ENCODE results near the gene PLEKHO2. TPM values are rescaled to one million over a fixed set of nuclear protein-coding genes. Genes with fewer than 3 reads are reported as not detected.

PLEKHO2 gene
- total RNA-seq, 1 donor from 2014 or later = 20.3 TPM

GRCh38 chr15:64875641-64876223 lies 34.0 kb downstream of the PLEKHO2 start:
- Mint-ChIP-seq H3K9me3 (ENCODE audit: low read depth) (no peaks in the 10 kb centered on the region), H3K27me3 (ENCODE audit: low read depth) (no peaks in the 10 kb centered on the region), H3K4me1 (ENCODE audit: low read depth) (peaks cover 32% of the 10 kb centered on the region), H3K27ac (ENCODE audit: unreplicated experiment) (no peak overlapping the region), H3K4me3 (ENCODE audit: unreplicated experiment) (no peak overlapping the region), H3K36me3 (ENCODE audit: low read depth) (no peaks in the 10 kb centered on the region)
- no peak for TF ChIP-seq CTCF (IDR thresholded peaks at IDR 0.05)
- DNase-seq (ENCODE audit: low spot score) = no peak

- no peak for DNase-seq (ENCODE audit: low spot score)
- H3K27ac Mint-ChIP-seq (ENCODE audit: unreplicated experiment) = no peak overlapping the region
- no peaks in the 10 kb centered on the region for H3K9me3 Mint-ChIP-seq (ENCODE audit: low read depth)
- no peaks in the 10 kb centered on the region for H3K27me3 Mint-ChIP-seq (ENCODE audit: low read depth)
- TF ChIP-seq CTCF (IDR thresholded peaks at IDR 0.05) = no peak
- no peak overlapping the region for H3K4me3 Mint-ChIP-seq (ENCODE audit: unreplicated experiment)
- H3K36me3 Mint-ChIP-seq (ENCODE audit: low read depth) = no peaks in the 10 kb centered on the region
- H3K4me1 Mint-ChIP-seq (ENCODE audit: low read depth) = peaks cover 38% of the 10 kb centered on the region
Observed at GRCh38 chr15:64877435-64877834, 35.7 kb downstream of the PLEKHO2 start.

- no peak overlapping the region for H3K27ac Mint-ChIP-seq (ENCODE audit: unreplicated experiment)
- no peaks in the 10 kb centered on the region for H3K27me3 Mint-ChIP-seq (ENCODE audit: low read depth)
- DNase-seq (ENCODE audit: low spot score) = no peak
- H3K9me3 Mint-ChIP-seq (ENCODE audit: low read depth) = no peaks in the 10 kb centered on the region
- TF ChIP-seq CTCF (IDR thresholded peaks at IDR 0.05) = no peak
- H3K36me3 Mint-ChIP-seq (ENCODE audit: low read depth) = no peaks in the 10 kb centered on the region
- no peak overlapping the region for H3K4me3 Mint-ChIP-seq (ENCODE audit: unreplicated experiment)
- peaks cover 42% of the 10 kb centered on the region for H3K4me1 Mint-ChIP-seq (ENCODE audit: low read depth)
Observed at GRCh38 chr15:64878705-64879104, 37.0 kb downstream of the PLEKHO2 start.

GRCh38 chr15:64883100-64883581 lies 41.4 kb downstream of the PLEKHO2 start:
- no peak for DNase-seq (ENCODE audit: low spot score)
- TF ChIP-seq CTCF (IDR thresholded peaks at IDR 0.05) = no peak
- Mint-ChIP-seq H3K36me3 (ENCODE audit: low read depth) (no peaks in the 10 kb centered on the region), H3K27me3 (ENCODE audit: low read depth) (no peaks in the 10 kb centered on the region), H3K9me3 (ENCODE audit: low read depth) (no peaks in the 10 kb centered on the region), H3K27ac (ENCODE audit: unreplicated experiment) (peak overlapping the region; percentile 82), H3K4me3 (ENCODE audit: unreplicated experiment) (no peak overlapping the region), H3K4me1 (ENCODE audit: low read depth) (peaks cover 30% of the 10 kb centered on the region)

GRCh38 chr15:64883997-64884511 lies 42.3 kb downstream of the PLEKHO2 start:
- peak overlapping the region; percentile 82 for H3K27ac Mint-ChIP-seq (ENCODE audit: unreplicated experiment)
- no peak overlapping the region for H3K4me3 Mint-ChIP-seq (ENCODE audit: unreplicated experiment)
- DNase-seq (ENCODE audit: low spot score) = no peak

More at GRCh38 chr15:64883997-64884511, 42.3 kb downstream of the PLEKHO2 start:
- Mint-ChIP-seq H3K4me1 (ENCODE audit: low read depth) (peaks cover 30% of the 10 kb centered on the region), H3K9me3 (ENCODE audit: low read depth) (no peaks in the 10 kb centered on the region), H3K27me3 (ENCODE audit: low read depth) (no peaks in the 10 kb centered on the region), H3K36me3 (ENCODE audit: low read depth) (no peaks in the 10 kb centered on the region)
- TF ChIP-seq CTCF (IDR thresholded peaks at IDR 0.05) = no peak

Measured in chondrocyte (in vitro differentiated cells).